ENCODE data around the gene ETV1.

Gene ETV1

GRCh38 chr7:13898957-13899670, 90.4 kb downstream of the ETV1 start:
- H3K27me3 Mint-ChIP-seq, result no peaks in the 10 kb centered on the region
- no peaks in the 10 kb centered on the region for H3K9me3 Mint-ChIP-seq
- no peak overlapping the region for H3K27ac Mint-ChIP-seq
- DNase-seq, result no peak
- H3K36me3 Mint-ChIP-seq (ENCODE audit: low read depth), result no peaks in the 10 kb centered on the region
- H3K4me1 Mint-ChIP-seq (ENCODE audit: low read depth), result no peaks in the 10 kb centered on the region
- H3K4me3 Mint-ChIP-seq, result no peak overlapping the region

GRCh38 chr7:13897819-13898218, 91.6 kb downstream of the ETV1 start:
- Mint-ChIP-seq H3K27me3 (no peaks in the 10 kb centered on the region), H3K36me3 (ENCODE audit: low read depth) (no peaks in the 10 kb centered on the region), H3K9me3 (no peaks in the 10 kb centered on the region), H3K4me1 (ENCODE audit: low read depth) (no peaks in the 10 kb centered on the region), H3K27ac (no peak overlapping the region), H3K4me3 (no peak overlapping the region)
- DNase-seq, result no peak

GRCh38 chr7:13894954-13895353, 94.5 kb downstream of the ETV1 start:
- H3K27ac Mint-ChIP-seq, result no peak overlapping the region
- no peaks in the 10 kb centered on the region for H3K9me3 Mint-ChIP-seq

GRCh38 chr7:13894377-13894776, 95.1 kb downstream of the ETV1 start:
- no peaks in the 10 kb centered on the region for H3K36me3 Mint-ChIP-seq (ENCODE audit: low read depth)
- no peaks in the 10 kb centered on the region for H3K9me3 Mint-ChIP-seq
- H3K4me1 Mint-ChIP-seq (ENCODE audit: low read depth), result no peaks in the 10 kb centered on the region
- DNase-seq, result no peak
- no peak overlapping the region for H3K4me3 Mint-ChIP-seq
- no peaks in the 10 kb centered on the region for H3K27me3 Mint-ChIP-seq
- H3K27ac Mint-ChIP-seq, result no peak overlapping the region

More at GRCh38 chr7:13894954-13895353, 94.5 kb downstream of the ETV1 start:
- DNase-seq, result no peak
- Mint-ChIP-seq H3K27me3 (no peaks in the 10 kb centered on the region), H3K4me3 (no peak overlapping the region), H3K4me1 (ENCODE audit: low read depth) (no peaks in the 10 kb centered on the region), H3K36me3 (ENCODE audit: low read depth) (no peaks in the 10 kb centered on the region)

- no peak overlapping the region for H3K4me3 Mint-ChIP-seq
- no peaks in the 10 kb centered on the region for H3K36me3 Mint-ChIP-seq (ENCODE audit: low read depth)
- no peaks in the 10 kb centered on the region for H3K27me3 Mint-ChIP-seq
- no peaks in the 10 kb centered on the region for H3K9me3 Mint-ChIP-seq
- H3K27ac Mint-ChIP-seq, result no peak overlapping the region
- no peaks in the 10 kb centered on the region for H3K4me1 Mint-ChIP-seq (ENCODE audit: low read depth)
- DNase-seq, result no peak
Observed at GRCh38 chr7:13890793-13891192, 98.7 kb downstream of the ETV1 start.

- no peaks in the 10 kb centered on the region for H3K4me1 Mint-ChIP-seq (ENCODE audit: low read depth)
- no peaks in the 10 kb centered on the region for H3K27me3 Mint-ChIP-seq
- DNase-seq, result no peak
- H3K27ac Mint-ChIP-seq, result no peak overlapping the region
- no peak overlapping the region for H3K4me3 Mint-ChIP-seq
- H3K9me3 Mint-ChIP-seq, result no peaks in the 10 kb centered on the region
- H3K36me3 Mint-ChIP-seq (ENCODE audit: low read depth), result no peaks in the 10 kb centered on the region
Observed at GRCh38 chr7:13886356-13886755, 103.1 kb downstream of the ETV1 start.

- Mint-ChIP-seq H3K36me3 (ENCODE audit: low read depth) (no peaks in the 10 kb centered on the region), H3K9me3 (peaks cover 2% of the 10 kb centered on the region), H3K4me3 (no peak overlapping the region), H3K27ac (no peak overlapping the region), H3K27me3 (no peaks in the 10 kb centered on the region), H3K4me1 (ENCODE audit: low read depth) (no peaks in the 10 kb centered on the region)
- DNase-seq, result no peak
Observed at GRCh38 chr7:13882051-13882450, 107.4 kb downstream of the ETV1 start.

- Mint-ChIP-seq H3K27ac (no peak overlapping the region), H3K4me3 (no peak overlapping the region), H3K4me1 (ENCODE audit: low read depth) (no peaks in the 10 kb centered on the region), H3K36me3 (ENCODE audit: low read depth) (no peaks in the 10 kb centered on the region), H3K9me3 (peaks cover 2% of the 10 kb centered on the region), H3K27me3 (no peaks in the 10 kb centered on the region)
- DNase-seq, result no peak
Observed at GRCh38 chr7:13880789-13881188, 108.7 kb downstream of the ETV1 start.

- H3K9me3 Mint-ChIP-seq, result peaks cover 2% of the 10 kb centered on the region
- H3K27ac Mint-ChIP-seq, result no peak overlapping the region
- H3K4me1 Mint-ChIP-seq (ENCODE audit: low read depth), result no peaks in the 10 kb centered on the region
- no peaks in the 10 kb centered on the region for H3K36me3 Mint-ChIP-seq (ENCODE audit: low read depth)
- DNase-seq, result no peak
- H3K4me3 Mint-ChIP-seq, result no peak overlapping the region
- no peaks in the 10 kb centered on the region for H3K27me3 Mint-ChIP-seq
Observed at GRCh38 chr7:13879994-13880686, 109.3 kb downstream of the ETV1 start.

- no peak overlapping the region for H3K27ac Mint-ChIP-seq
- H3K4me3 Mint-ChIP-seq, result no peak overlapping the region
- peaks cover 2% of the 10 kb centered on the region for H3K9me3 Mint-ChIP-seq
- H3K36me3 Mint-ChIP-seq (ENCODE audit: low read depth), result no peaks in the 10 kb centered on the region
- no peaks in the 10 kb centered on the region for H3K27me3 Mint-ChIP-seq
- peaks cover 4% of the 10 kb centered on the region for H3K4me1 Mint-ChIP-seq (ENCODE audit: low read depth)
- no peak for DNase-seq
Observed at GRCh38 chr7:13879143-13879542, 110.3 kb downstream of the ETV1 start.

GRCh38 chr7:13878154-13878553, 111.3 kb downstream of the ETV1 start:
- Mint-ChIP-seq H3K36me3 (ENCODE audit: low read depth) (no peaks in the 10 kb centered on the region), H3K27ac (no peak overlapping the region), H3K4me3 (no peak overlapping the region), H3K27me3 (no peaks in the 10 kb centered on the region), H3K4me1 (ENCODE audit: low read depth) (peaks cover 4% of the 10 kb centered on the region), H3K9me3 (peaks cover 2% of the 10 kb centered on the region)
- DNase-seq, result no peak

- Mint-ChIP-seq H3K4me1 (ENCODE audit: low read depth) (peaks cover 4% of the 10 kb centered on the region), H3K27ac (no peak overlapping the region)
Observed at GRCh38 chr7:13875496-13876074, 113.9 kb downstream of the ETV1 start.

GRCh38 chr7:13874783-13875182, 114.7 kb downstream of the ETV1 start:
- Mint-ChIP-seq H3K4me3 (no peak overlapping the region), H3K27me3 (no peaks in the 10 kb centered on the region), H3K27ac (no peak overlapping the region), H3K36me3 (ENCODE audit: low read depth) (no peaks in the 10 kb centered on the region), H3K4me1 (ENCODE audit: low read depth) (peaks cover 4% of the 10 kb centered on the region), H3K9me3 (no peaks in the 10 kb centered on the region)
- no peak for DNase-seq

More at GRCh38 chr7:13875496-13876074, 113.9 kb downstream of the ETV1 start:
- no peak for DNase-seq
- Mint-ChIP-seq H3K4me3 (no peak overlapping the region), H3K36me3 (ENCODE audit: low read depth) (no peaks in the 10 kb centered on the region), H3K27me3 (no peaks in the 10 kb centered on the region), H3K9me3 (peaks cover 2% of the 10 kb centered on the region)

- no peak overlapping the region for H3K4me3 Mint-ChIP-seq
- DNase-seq, result no peak
- H3K4me1 Mint-ChIP-seq (ENCODE audit: low read depth), result peaks cover 4% of the 10 kb centered on the region
Observed at GRCh38 chr7:13872709-13873108, 116.8 kb downstream of the ETV1 start.

GRCh38 chr7:13871008-13871407, 118.5 kb downstream of the ETV1 start:
- Mint-ChIP-seq H3K36me3 (ENCODE audit: low read depth) (no peaks in the 10 kb centered on the region), H3K27ac (no peak overlapping the region), H3K4me3 (no peak overlapping the region), H3K4me1 (ENCODE audit: low read depth) (peaks cover 4% of the 10 kb centered on the region), H3K9me3 (no peaks in the 10 kb centered on the region), H3K27me3 (no peaks in the 10 kb centered on the region)
- DNase-seq, result no peak

More at GRCh38 chr7:13872709-13873108, 116.8 kb downstream of the ETV1 start:
- H3K36me3 Mint-ChIP-seq (ENCODE audit: low read depth), result no peaks in the 10 kb centered on the region
- no peaks in the 10 kb centered on the region for H3K9me3 Mint-ChIP-seq
- H3K27ac Mint-ChIP-seq, result no peak overlapping the region
- no peaks in the 10 kb centered on the region for H3K27me3 Mint-ChIP-seq
